ENCODE results near the gene NHERF2. TPM values are rescaled to one million over a fixed set of nuclear protein-coding genes. Genes with fewer than 3 reads are reported as not detected.

The NHERF2 gene
- total RNA-seq, 1 experiment from 2014 or later, result 104 TPM

GRCh38 chr16:2028620-2029220 lies 2.0 kb downstream of the NHERF2 start:
- Histone ChIP-seq H3K4me2 (no peak overlapping the region), H4K20me1 (ENCODE audit: insufficient read depth) (peaks cover 4% of the 10 kb centered on the region; the same call in 1 of the 2 replicates), H3K9me2 (ENCODE audit: insufficient read depth) (no peaks in the 10 kb centered on the region), H3K4me1 (replicated peaks; ENCODE audit: insufficient read depth) (peaks cover 16% of the 10 kb centered on the region), H3K9me3 (ENCODE audit: insufficient read depth, low read depth) (no peaks in the 10 kb centered on the region), H3K27ac (no peak overlapping the region), H2AFZ (no peak overlapping the region), H3K79me2 (ENCODE audit: low read depth) (0 out of 2 replicates have a peak, but pooled peaks cover 4% of the 10 kb centered on the region), H3K27me3 (ENCODE audit: insufficient read depth, low read depth) (no peaks in the 10 kb centered on the region), H3F3A (ENCODE audit: insufficient read depth, low read depth) (peaks cover 9% of the 10 kb centered on the region; the same call in 1 of the 2 replicates), H3K4me3 (no peak overlapping the region), H3K36me3 (ENCODE audit: low read depth) (no peaks in the 10 kb centered on the region)
- ChIA-PET CTCF (no interaction called here), POLR2A (ENCODE audit: unreplicated experiment) (no interaction called here)
- no TSS peak for BruUV-seq (replicated peaks)
- no peak for DNase-seq
- intact Hi-C loops (cut with micrococcal nuclease; ENCODE audit: unreplicated experiment), result no loop called here
- no peak for TF ChIP-seq CTCF (conservative IDR thresholded peaks at IDR 0.05)
- TF ChIP-seq EZH2 (IDR thresholded peaks at IDR 0.05; ENCODE audit: low read depth), result no peak

GRCh38 chr16:2029350-2029749 lies 2.6 kb downstream of the NHERF2 start:
- ChIA-PET POLR2A (ENCODE audit: unreplicated experiment) (interaction anchor here (0.6 kb wide), 1 partner anchor 122 kb away, joined by 5 read pairs; no protein-coding TSS in a partner anchor), CTCF (no interaction called here)
- BruUV-seq (replicated peaks), result no TSS peak
- no peak overlapping the region for H3K4me3 ChIP-seq
- no peak overlapping the region for H3K4me2 ChIP-seq
- TF ChIP-seq EZH2 (IDR thresholded peaks at IDR 0.05; ENCODE audit: low read depth) (no peak), CTCF (conservative IDR thresholded peaks at IDR 0.05) (no peak)
- H4K20me1 ChIP-seq (ENCODE audit: insufficient read depth), result peaks cover 4% of the 10 kb centered on the region; the same call in 1 of the 2 replicates
- no peaks in the 10 kb centered on the region for H3K36me3 ChIP-seq (ENCODE audit: low read depth)
- no peak overlapping the region for H2AFZ ChIP-seq
- H3F3A ChIP-seq (ENCODE audit: insufficient read depth, low read depth), result peaks cover 9% of the 10 kb centered on the region; the same call in 1 of the 2 replicates
- no peaks in the 10 kb centered on the region for H3K9me2 ChIP-seq (ENCODE audit: insufficient read depth)
- H3K27ac ChIP-seq, result no peak overlapping the region
- no peaks in the 10 kb centered on the region for H3K9me3 ChIP-seq (ENCODE audit: insufficient read depth, low read depth)
- DNase-seq, result no peak
- intact Hi-C loops (cut with micrococcal nuclease; ENCODE audit: unreplicated experiment), result no loop called here
- no peaks in the 10 kb centered on the region for H3K27me3 ChIP-seq (ENCODE audit: insufficient read depth, low read depth)
- H3K79me2 ChIP-seq (ENCODE audit: low read depth), result 0 out of 2 replicates have a peak, but pooled peaks cover 4% of the 10 kb centered on the region
- peaks cover 18% of the 10 kb centered on the region for H3K4me1 ChIP-seq (replicated peaks; ENCODE audit: insufficient read depth)

- no peak for DNase-seq
- CTCF ChIA-PET, result no interaction called here
- H3K27ac ChIP-seq, result no peak overlapping the region
- no peak overlapping the region for H3K4me3 ChIP-seq
- peaks cover 4% of the 10 kb centered on the region; the same call in 1 of the 2 replicates for H4K20me1 ChIP-seq (ENCODE audit: insufficient read depth)
- H3K9me2 ChIP-seq (ENCODE audit: insufficient read depth), result no peaks in the 10 kb centered on the region
- 0 out of 2 replicates have a peak, but pooled peaks cover 4% of the 10 kb centered on the region for H3K79me2 ChIP-seq (ENCODE audit: low read depth)
- no peaks in the 10 kb centered on the region for H3K9me3 ChIP-seq (ENCODE audit: insufficient read depth, low read depth)
- POLR2A ChIA-PET (ENCODE audit: unreplicated experiment), result interaction anchor here (0.6 kb wide), 1 partner anchor 121 kb away, joined by 5 read pairs; no protein-coding TSS in a partner anchor
- intact Hi-C loops (cut with micrococcal nuclease; ENCODE audit: unreplicated experiment), result no loop called here
- H2AFZ ChIP-seq, result no peak overlapping the region
- peaks cover 9% of the 10 kb centered on the region; the same call in 1 of the 2 replicates for H3F3A ChIP-seq (ENCODE audit: insufficient read depth, low read depth)
- no peaks in the 10 kb centered on the region for H3K36me3 ChIP-seq (ENCODE audit: low read depth)
- no peaks in the 10 kb centered on the region for H3K27me3 ChIP-seq (ENCODE audit: insufficient read depth, low read depth)
- TF ChIP-seq EZH2 (IDR thresholded peaks at IDR 0.05; ENCODE audit: low read depth) (no peak), CTCF (conservative IDR thresholded peaks at IDR 0.05) (no peak)
- H3K4me1 ChIP-seq (replicated peaks; ENCODE audit: insufficient read depth), result peaks cover 18% of the 10 kb centered on the region
- no TSS peak for BruUV-seq (replicated peaks)
- H3K4me2 ChIP-seq, result no peak overlapping the region
Measured at GRCh38 chr16:2030036-2030435, 3.3 kb downstream of the NHERF2 start.

All from PC-9 (cell line).